Measurements from ENCODE around the gene EFNA4. TPM values are rescaled to one million over a fixed set of nuclear protein-coding genes. Genes with fewer than 3 reads are reported as not detected.

EFNA4 gene
- total and polyA plus RNA-seq, 9 of the 15 experiments (the other 6 are each of a cell fraction or from before 2014, with no cell fraction given), result 0.68 to 7.4 (median 6.1) TPM

DNA sequence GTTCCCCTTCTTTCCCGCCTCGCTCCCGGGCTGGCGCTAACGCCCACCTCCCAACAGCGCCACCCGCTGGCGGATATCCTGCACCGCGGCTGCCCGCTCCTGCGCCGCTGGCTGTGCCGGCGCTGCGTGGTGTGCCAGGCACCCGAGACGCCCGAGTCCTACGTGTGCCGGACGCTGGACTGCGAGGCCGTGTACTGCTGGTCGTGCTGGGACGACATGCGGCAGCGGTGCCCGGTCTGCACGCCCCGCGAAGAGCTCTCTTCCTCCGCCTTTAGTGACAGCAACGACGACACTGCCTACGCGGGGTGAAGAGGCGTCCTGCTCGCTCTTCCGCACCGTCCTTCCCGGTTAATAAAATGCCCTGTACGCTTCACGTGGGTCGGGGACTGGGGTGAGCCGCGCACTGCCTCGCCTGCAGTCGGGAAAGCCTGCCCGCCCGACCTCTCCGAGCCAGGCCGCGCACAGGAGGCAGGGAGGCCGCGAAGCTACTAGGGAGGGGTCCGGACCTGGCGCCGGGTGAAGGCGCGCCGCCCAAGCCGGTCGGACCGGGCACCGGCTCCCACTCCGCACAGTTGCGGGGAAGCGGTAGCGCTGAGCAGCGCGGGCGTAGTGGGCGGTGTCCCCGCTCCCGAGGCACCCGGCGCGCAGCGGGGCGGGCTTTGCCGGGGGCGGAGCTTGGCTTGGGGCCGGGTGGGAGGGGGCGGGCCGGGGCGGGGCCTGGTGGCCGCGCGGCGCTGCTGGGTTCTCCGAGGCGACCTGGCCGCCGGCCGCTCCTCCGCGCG, 12.8 kb upstream of the EFNA4 start, which contains the start of gene ADAM15 (continued):
- TF ChIP-seq MYNN (IDR thresholded peaks at IDR 0.05) (peak; percentile 73), MYNN (CRISPR knock-in tag; IDR thresholded peaks at IDR 0.05) (no peak), KLF1 (tag; IDR thresholded peaks at IDR 0.05) (peak; percentile 73; the same call in 1 of the 2 replicates), CBX5 (IDR thresholded peaks at IDR 0.05; ENCODE audit: borderline replicate concordance, low read depth) (peak; percentile 11; the same call in 1 of the 2 replicates), SMAD1 (IDR thresholded peaks at IDR 0.05; ENCODE audit: low read depth, low read length, partially characterized antibody) (no peak), TAL1 (IDR thresholded peaks at IDR 0.05) (no peak), RB1 (IDR thresholded peaks at IDR 0.05; ENCODE audit: low read depth) (peak; percentile 99), CBFA2T2 (conservative IDR thresholded peaks at IDR 0.05) (no peak), GABPB1 (CRISPR knock-in tag; IDR thresholded peaks at IDR 0.05) (peak; percentile 88), EP300 (IDR thresholded peaks at IDR 0.05; ENCODE audit: low read length) (no peak), NCOA2 (IDR thresholded peaks at IDR 0.05; ENCODE audit: partially characterized antibody in 2 of 2) (no peak), KAT8 (IDR thresholded peaks at IDR 0.05; ENCODE audit: low read depth) (no peak), CSDE1 (IDR thresholded peaks at IDR 0.05) (no peak; a peak in 1 of 4 replicates), ZC3H4 (CRISPR knock-in tag; IDR thresholded peaks at IDR 0.05; ENCODE audit: borderline replicate concordance) (0 out of 2 replicates have a peak, but pooled peaks have one; percentile 7), POLR3G (IDR thresholded peaks at IDR 0.05; ENCODE audit: extremely low read depth, insufficient read length, insufficient replicate concordance) (no peak), CHD2 (IDR thresholded peaks at IDR 0.05; ENCODE audit: low read depth, low read length) (no peak)
- TF ChIP-seq, protein P1, sequence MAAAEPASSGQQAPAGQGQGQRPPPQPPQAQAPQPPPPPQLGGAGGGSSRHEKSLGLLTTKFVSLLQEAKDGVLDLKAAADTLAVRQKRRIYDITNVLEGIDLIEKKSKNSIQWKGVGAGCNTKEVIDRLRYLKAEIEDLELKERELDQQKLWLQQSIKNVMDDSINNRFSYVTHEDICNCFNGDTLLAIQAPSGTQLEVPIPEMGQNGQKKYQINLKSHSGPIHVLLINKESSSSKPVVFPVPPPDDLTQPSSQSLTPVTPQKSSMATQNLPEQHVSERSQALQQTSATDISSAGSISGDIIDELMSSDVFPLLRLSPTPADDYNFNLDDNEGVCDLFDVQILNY (CRISPR knock-in tag; IDR thresholded peaks at IDR 0.05), result peak; percentile 2; the same call in 1 of the 2 replicates
- TF ChIP-seq, protein P2, sequence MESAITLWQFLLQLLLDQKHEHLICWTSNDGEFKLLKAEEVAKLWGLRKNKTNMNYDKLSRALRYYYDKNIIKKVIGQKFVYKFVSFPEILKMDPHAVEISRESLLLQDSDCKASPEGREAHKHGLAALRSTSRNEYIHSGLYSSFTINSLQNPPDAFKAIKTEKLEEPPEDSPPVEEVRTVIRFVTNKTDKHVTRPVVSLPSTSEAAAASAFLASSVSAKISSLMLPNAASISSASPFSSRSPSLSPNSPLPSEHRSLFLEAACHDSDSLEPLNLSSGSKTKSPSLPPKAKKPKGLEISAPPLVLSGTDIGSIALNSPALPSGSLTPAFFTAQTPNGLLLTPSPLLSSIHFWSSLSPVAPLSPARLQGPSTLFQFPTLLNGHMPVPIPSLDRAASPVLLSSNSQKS (CRISPR knock-in tag; IDR thresholded peaks at IDR 0.05), result no peak
- TF ChIP-seq, protein P3, sequence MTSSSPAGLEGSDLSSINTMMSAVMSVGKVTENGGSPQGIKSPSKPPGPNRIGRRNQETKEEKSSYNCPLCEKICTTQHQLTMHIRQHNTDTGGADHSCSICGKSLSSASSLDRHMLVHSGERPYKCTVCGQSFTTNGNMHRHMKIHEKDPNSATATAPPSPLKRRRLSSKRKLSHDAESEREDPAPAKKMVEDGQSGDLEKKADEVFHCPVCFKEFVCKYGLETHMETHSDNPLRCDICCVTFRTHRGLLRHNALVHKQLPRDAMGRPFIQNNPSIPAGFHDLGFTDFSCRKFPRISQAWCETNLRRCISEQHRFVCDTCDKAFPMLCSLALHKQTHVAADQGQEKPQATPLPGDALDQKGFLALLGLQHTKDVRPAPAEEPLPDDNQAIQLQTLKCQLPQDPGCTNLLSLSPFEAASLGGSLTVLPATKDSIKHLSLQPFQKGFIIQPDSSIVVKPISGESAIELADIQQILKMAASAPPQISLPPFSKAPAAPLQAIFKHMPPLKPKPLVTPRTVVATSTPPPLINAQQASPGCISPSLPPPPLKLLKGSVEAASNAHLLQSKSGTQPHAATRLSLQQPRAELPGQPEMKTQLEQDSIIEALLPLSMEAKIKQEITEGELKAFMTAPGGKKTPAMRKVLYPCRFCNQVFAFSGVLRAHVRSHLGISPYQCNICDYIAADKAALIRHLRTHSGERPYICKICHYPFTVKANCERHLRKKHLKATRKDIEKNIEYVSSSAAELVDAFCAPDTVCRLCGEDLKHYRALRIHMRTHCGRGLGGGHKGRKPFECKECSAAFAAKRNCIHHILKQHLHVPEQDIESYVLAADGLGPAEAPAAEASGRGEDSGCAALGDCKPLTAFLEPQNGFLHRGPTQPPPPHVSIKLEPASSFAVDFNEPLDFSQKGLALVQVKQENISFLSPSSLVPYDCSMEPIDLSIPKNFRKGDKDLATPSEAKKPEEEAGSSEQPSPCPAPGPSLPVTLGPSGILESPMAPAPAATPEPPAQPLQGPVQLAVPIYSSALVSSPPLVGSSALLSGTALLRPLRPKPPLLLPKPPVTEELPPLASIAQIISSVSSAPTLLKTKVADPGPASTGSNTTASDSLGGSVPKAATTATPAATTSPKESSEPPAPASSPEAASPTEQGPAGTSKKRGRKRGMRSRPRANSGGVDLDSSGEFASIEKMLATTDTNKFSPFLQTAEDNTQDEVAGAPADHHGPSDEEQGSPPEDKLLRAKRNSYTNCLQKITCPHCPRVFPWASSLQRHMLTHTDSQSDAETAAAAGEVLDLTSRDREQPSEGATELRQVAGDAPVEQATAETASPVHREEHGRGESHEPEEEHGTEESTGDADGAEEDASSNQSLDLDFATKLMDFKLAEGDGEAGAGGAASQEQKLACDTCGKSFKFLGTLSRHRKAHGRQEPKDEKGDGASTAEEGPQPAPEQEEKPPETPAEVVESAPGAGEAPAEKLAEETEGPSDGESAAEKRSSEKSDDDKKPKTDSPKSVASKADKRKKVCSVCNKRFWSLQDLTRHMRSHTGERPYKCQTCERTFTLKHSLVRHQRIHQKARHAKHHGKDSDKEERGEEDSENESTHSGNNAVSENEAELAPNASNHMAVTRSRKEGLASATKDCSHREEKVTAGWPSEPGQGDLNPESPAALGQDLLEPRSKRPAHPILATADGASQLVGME (CRISPR knock-in tag; IDR thresholded peaks at IDR 0.05), result 0 out of 2 replicates have a peak, but pooled peaks have one; percentile 10

Data from K562 (cell line).